Posterior cingulate gyrus (tissue), 11 donors: Measurements from ENCODE around the gene SWT1.
"Not testable (repeated sequence)": the region's sequence is repeated elsewhere in the genome, so short reads cannot be mapped to it uniquely, and the experiment has no call there.

Source experiments
- DNase-seq, 10 donors: peaks; one replicate each; pipeline versions ENCODE4 v3.0.0 to v3.0.0-alpha.2; 2020 to 2021; ENCODE audit warnings: mixed read lengths in 3 of 10
- intact Hi-C: fragments of 100-400 bp; cut with DNase I; formaldehyde crosslinking; loops from one replicate; pipeline ENCODE4 v1.15.1; 2023

SWT1 gene

GRCh38 chr1:185166106-185166505 is 9.1 kb downstream of the SWT1 start:
- intact Hi-C loops: no loop called here
- DNase-seq: no peak

- intact Hi-C loops: loop anchor here (1.0 kb wide), 1 partner anchor 365 kb away; no protein-coding TSS in a partner anchor
- peak in 3 of 10 donors; percentile 14 to 86 (median 36) for DNase-seq
Observed at GRCh38 chr1:185170291-185170848, 13.4 kb downstream of the SWT1 start.

GRCh38 chr1:185193756-185194155 is 36.8 kb downstream of the SWT1 start:
- DNase-seq: no peak
- intact Hi-C loops: no loop called here

GRCh38 chr1:185198712-185199111 is 41.7 kb downstream of the SWT1 start:
- intact Hi-C loops, DNase-seq: not testable (repeated sequence)

- intact Hi-C loops: no loop called here
Observed at GRCh38 chr1:185200889-185201288, 43.9 kb downstream of the SWT1 start.

GRCh38 chr1:185207170-185207569 is 50.2 kb downstream of the SWT1 start:
- no peak for DNase-seq
- intact Hi-C loops: no loop called here

More at GRCh38 chr1:185200889-185201288, 43.9 kb downstream of the SWT1 start:
- DNase-seq: no peak

DNA sequence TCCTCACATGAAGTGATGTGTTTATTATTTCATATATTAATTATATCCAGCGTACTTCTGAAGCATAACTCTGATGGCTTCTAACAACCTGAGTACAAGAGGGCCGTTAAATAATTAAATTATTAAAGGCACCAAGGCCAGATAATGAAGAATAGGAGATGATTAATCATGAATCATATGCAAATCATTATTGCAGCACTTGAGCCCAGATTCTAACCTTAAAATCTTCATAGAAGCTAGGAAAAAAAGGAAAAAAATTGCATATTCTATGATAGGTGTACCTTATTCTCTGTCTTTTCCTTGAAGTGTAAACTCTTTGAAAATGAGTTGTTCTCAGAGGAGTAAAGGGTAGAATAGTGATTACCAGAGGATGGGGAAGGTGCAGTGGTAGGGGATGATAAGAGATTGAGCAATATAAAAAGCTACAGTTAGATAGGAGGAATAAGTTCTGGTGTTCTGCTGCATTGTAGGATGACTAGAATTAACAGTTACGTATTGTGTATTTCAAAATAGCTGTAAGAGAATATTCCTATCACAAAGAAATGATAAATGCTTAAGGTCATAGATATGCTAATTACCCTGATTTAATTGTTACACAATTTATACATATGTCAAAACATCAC is 51.1 kb downstream of the SWT1 start:
- intact Hi-C loops: no loop called here
- DNase-seq: no peak

- intact Hi-C loops: no loop called here
- DNase-seq: no peak
Observed at GRCh38 chr1:185208626-185209180, 51.7 kb downstream of the SWT1 start.

DNA sequence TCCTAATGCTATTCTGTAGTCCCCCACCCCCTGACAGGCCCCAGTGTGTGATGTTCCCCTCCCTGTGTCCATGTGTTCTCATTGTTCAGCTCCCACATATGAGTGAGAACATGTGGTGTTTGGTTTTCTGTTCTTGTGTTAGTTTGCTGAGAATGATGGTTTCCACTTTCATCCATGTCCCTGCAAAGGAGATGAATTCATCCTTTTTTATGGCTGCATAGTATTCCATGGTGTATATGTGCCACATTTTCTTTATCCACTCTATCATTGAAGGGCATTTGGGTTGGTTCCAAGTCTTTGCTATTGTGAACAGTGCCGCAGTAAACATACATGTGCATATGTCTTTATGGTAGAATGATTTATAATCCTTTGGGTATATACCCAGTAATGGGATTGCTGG is 52.4 kb downstream of the SWT1 start:
- intact Hi-C loops, DNase-seq: not testable (repeated sequence)

GRCh38 chr1:185213091-185213490 is 56.1 kb downstream of the SWT1 start:
- intact Hi-C loops: no loop called here
- no peak for DNase-seq

DNA sequence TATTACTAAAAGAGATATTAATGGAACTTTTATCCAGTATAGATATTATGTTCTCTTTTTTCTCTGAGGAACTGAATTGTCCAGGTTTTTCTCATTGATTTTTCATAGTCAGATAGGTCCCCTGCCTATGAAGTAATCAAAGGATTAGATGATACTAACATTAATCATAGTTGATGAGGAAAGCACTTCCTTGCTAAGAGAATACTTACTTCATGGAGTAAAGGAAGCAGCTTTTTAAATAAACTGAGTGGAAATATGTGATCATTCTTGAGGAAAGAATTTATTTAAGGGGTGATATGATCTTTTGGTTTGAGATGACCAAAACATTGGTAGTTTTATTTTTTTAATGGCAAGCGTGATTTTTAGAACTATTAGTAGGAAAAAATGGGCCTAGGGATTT is 58.9 kb downstream of the SWT1 start:
- intact Hi-C loops: no loop called here

GRCh38 chr1:185224132-185224531 is 67.2 kb downstream of the SWT1 start:
- no peak for DNase-seq
- intact Hi-C loops: no loop called here

More for the DNA sequence above, 58.9 kb downstream of the SWT1 start:
- no peak for DNase-seq

- intact Hi-C loops: no loop called here
- no peak for DNase-seq
Observed at GRCh38 chr1:185227161-185227560, 70.2 kb downstream of the SWT1 start.

DNA sequence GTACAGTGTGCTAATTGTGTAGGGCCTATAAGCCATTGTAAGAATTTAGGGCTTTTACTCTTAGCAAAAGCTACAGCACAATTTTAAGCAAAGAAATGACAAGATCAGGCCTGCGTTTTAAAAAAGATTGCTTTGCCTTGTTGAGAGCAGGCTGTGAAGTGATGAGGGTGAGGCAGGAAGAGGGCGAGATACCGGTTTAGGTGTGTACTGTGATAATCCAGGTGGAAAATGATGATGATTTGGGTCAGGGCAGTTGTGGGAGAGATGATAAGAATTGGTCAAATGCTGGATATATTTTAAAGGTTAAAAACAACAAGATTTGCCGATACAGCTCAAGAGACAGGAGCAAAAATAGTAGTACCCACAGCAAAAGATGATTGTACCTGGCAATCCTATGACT is 72.0 kb downstream of the SWT1 start:
- DNase-seq: no peak
- intact Hi-C loops: no loop called here

GRCh38 chr1:185229981-185230380 is 73.0 kb downstream of the SWT1 start:
- no peak for DNase-seq
- intact Hi-C loops: no loop called here

- intact Hi-C loops: no loop called here
Observed at GRCh38 chr1:185232874-185233273, 75.9 kb downstream of the SWT1 start.

DNA sequence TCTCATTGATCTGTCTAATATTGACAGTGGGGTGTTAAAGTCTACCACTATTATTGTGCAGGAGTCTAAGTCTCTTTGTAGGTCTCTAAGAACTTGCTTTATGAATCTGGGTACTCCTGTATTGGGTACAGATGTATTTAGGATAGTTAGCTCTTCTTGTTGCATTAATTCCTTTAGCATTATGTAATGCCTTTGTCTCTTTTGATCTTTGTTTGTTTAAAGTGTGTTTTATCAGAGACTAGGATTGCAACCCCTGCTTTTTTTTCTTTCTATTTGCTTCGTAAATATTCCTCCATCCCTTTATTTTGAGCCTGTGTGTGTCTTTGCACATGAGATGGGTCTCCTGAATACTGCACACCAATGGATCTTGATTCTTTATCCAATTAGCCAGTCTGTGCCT is 77.2 kb downstream of the SWT1 start:
- DNase-seq, intact Hi-C loops: not testable (repeated sequence)

More at GRCh38 chr1:185232874-185233273, 75.9 kb downstream of the SWT1 start:
- DNase-seq: no peak

GRCh38 chr1:185237176-185237575 is 80.2 kb downstream of the SWT1 start:
- intact Hi-C loops, DNase-seq: not testable (repeated sequence)

GRCh38 chr1:185237661-185238060 is 80.7 kb downstream of the SWT1 start:
- no peak for DNase-seq
- intact Hi-C loops: no loop called here

DNA sequence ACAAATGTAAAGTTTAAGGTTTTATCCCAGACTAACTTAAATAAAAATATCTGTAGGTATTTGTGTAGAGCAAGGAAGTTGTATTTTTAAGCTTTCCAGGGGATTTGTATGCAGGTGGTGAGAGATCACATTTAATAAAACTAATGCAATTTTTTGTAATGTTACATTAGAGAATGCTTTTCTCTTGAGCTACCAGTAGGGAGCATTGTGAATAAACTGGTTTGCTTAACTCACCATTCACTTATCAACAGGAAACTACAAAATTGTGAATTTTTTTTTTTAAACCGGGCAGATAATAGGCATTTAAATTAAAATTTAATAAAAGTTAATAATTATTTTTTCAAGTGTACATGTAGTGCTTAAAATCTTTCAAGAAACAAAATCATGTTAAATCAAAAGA is 81.5 kb downstream of the SWT1 start:
- no peak for DNase-seq
- intact Hi-C loops: no loop called here

GRCh38 chr1:185239861-185240260 is 82.9 kb downstream of the SWT1 start:
- intact Hi-C loops: no loop called here
- no peak for DNase-seq

DNA sequence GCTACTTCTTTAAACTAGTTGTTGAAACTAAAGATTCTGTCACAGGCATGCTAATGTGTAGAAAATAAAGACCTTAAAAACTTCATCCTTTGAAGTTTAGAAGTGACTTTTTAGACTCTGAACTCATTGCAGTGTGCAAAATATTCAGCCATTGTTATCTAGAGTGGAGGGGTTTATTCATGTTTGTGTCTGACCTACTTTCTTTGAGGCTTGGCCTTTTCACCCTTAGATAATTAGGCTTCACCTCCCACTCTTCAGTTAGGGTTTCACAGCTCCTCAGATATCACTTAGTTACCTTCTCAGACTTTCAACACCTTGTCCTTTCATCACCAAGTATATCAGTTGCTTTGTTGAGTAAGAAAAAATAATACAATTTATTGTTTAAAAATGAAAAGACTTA is 84.2 kb downstream of the SWT1 start:
- DNase-seq: no peak
- intact Hi-C loops: no loop called here
